NB4 (cell line): ENCODE results near the gene GPATCH8.

ENCODE experiments used
- MYC ChIP-seq: IDR thresholded peaks from 2 replicates; pipeline ENCODE4 v1.6.1; 2011; ENCODE audit warnings: low read depth, low read length
- POLR2A ChIP-seq: IDR thresholded peaks from 2 replicates; pipeline ENCODE4 v1.6.1; 2011; ENCODE audit warnings: mild to moderate bottlenecking; ENCODE audit not compliant: insufficient read length; ENCODE audit errors: extremely low read depth
- TF ChIP-seq, protein P1 (sequence below): IDR thresholded peaks from one replicate; pipeline ENCODE4 v1.5.1; 2012; ENCODE audit warnings: low read depth, low read length

- TF ChIP-seq, protein P1, sequence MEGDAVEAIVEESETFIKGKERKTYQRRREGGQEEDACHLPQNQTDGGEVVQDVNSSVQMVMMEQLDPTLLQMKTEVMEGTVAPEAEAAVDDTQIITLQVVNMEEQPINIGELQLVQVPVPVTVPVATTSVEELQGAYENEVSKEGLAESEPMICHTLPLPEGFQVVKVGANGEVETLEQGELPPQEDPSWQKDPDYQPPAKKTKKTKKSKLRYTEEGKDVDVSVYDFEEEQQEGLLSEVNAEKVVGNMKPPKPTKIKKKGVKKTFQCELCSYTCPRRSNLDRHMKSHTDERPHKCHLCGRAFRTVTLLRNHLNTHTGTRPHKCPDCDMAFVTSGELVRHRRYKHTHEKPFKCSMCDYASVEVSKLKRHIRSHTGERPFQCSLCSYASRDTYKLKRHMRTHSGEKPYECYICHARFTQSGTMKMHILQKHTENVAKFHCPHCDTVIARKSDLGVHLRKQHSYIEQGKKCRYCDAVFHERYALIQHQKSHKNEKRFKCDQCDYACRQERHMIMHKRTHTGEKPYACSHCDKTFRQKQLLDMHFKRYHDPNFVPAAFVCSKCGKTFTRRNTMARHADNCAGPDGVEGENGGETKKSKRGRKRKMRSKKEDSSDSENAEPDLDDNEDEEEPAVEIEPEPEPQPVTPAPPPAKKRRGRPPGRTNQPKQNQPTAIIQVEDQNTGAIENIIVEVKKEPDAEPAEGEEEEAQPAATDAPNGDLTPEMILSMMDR, result no peak
- TF ChIP-seq POLR2A, result no peak
- TF ChIP-seq MYC, result no peak
Measured at GRCh38 chr17:44541884-44542581, 38.8 kb upstream of the GPATCH8 start.
